Ureter (tissue), 1 donor: ENCODE measurements around the gene ARHGAP22. TPM values are rescaled to one million over a fixed set of nuclear protein-coding genes. Genes with fewer than 3 reads are reported as not detected.

Experiments
- DNase-seq: peaks from one replicate; pipeline ENCODE4 v3.0.0-alpha.2; 2020; ENCODE audit warnings: low spot score
- total RNA-seq: library from RNA; stranded (reverse); gene quantifications from one replicate; pipeline ENCODE4 v1.2.4, GENCODE V29; 2023
- donor health status: DM: yes; HTN: yes; CAD: no.

The ARHGAP22 gene
- total RNA-seq, 1 donor from 2014 or later = 4.6 TPM

DNA sequence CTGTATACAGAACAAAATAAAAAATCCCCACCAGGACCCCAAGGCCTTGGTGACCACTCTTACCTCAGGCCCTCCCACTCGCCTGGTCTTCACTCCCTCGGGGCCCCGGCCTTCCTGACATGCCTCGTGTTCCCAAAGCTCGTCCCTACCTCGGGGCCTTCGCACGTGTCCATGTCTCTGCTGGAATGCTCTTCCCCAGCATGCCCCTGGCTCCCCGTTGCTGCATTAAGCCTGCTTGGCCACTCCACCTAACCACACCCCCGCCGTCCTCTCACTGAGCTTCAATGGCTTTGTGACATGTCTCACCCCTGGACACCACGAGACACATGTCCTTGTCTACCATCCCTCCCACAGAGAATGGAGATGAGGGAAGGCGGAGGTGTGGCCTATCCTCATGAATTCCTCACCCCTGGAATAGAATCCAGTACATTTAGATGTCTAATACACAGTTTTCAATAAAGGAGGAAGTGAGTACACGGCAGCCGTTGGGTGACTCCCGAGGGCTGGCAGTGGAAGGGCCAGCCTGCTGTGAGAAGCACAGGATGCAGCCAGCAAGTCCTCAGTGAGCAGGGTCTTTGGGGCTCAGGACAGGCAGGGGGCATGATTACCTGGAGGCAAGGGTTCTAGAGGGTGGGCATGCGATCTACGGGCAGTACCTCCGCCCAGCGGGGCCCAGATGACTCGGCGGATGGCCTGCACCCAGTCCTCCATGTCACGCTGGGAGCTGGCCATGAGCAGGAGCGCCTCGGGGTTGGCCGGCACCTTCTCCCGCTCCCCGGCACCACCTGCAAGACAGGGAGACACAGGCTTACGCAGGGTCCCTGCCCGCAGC is 125.7 kb downstream of the ARHGAP22 start:
- no peak for DNase-seq

GRCh38 chr10:48478469-48478868 is 126.4 kb downstream of the ARHGAP22 start:
- DNase-seq = no peak

GRCh38 chr10:48477616-48478015 is 127.3 kb downstream of the ARHGAP22 start:
- no peak for DNase-seq

DNA sequence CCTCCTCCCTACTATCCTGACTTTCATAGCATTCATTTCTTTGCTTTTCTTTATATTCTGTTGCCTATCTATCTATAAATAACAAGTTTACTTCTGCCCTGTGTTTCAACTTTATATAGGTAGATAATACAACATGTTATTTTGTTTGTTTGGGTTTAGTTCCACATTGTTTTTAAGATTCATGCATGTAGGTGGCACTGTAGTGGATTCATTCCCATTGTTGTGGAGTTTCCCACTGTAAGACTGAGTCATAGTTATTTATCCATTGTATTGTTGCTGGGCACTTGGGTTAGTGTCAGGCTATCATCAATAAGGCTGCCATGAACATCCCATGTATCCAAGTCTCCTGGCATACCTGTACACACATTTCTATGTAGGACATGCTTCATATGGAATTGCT is 127.7 kb downstream of the ARHGAP22 start:
- no peak for DNase-seq

DNA sequence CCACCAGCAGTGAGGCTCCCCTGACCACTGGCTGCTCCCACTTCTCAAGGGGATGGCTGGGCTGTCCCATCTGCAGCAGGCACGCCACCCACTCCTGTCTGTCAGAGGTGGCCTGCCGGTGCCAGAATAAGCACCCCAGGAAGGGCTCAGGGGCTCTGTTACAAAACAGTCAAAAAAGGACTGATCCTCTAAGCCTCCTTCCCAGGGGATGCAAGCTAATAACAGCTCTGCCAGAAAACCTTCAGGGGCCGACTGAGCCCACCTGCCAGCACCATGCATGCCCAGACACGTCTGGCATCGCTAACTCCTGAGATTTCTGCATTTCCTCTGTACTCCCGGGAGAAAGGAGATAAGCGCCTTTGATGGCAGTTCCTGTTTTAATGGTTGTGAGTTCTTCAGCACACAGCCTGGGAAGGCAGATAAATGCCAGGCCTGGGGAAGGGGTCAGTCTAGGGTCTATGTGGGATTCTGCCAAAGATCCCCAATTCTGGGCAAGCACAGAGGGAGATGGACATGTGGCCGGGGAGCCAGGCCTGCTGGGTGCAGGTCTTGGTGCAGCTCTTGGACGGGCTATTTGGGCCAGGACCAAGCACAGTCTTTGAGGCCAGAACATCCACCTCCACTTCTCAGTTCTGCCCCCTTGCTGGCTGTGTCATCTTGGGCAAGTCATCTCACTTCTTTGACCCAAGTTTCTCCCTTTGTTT is 128.4 kb downstream of the ARHGAP22 start:
- DNase-seq = no peak

GRCh38 chr10:48475943-48476278 is 129.0 kb downstream of the ARHGAP22 start:
- DNase-seq = no peak

GRCh38 chr10:48474765-48475365 is 130.0 kb downstream of the ARHGAP22 start:
- no peak for DNase-seq

DNA sequence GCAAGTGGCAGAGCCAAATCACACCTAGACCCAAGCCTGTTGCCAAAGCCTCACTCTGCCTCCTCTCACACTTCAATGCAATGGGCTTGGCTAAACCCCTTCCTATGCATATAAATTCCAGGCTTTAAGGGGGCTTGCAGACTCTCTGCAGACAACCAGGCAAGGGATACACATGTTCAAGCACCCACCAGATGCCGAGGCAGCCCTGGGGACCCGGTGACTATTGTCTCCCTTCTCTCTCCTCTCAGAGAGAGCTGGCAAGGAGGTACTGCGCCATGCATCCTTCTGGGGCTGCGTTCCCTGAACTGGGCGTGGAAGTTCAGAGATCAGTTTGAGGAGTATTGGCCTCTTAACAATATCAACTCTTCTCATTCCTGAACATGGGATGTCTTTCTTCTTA is 131.2 kb downstream of the ARHGAP22 start:
- DNase-seq = peak; percentile 23

GRCh38 chr10:48472501-48473069 is 132.3 kb downstream of the ARHGAP22 start:
- DNase-seq = no peak

DNA sequence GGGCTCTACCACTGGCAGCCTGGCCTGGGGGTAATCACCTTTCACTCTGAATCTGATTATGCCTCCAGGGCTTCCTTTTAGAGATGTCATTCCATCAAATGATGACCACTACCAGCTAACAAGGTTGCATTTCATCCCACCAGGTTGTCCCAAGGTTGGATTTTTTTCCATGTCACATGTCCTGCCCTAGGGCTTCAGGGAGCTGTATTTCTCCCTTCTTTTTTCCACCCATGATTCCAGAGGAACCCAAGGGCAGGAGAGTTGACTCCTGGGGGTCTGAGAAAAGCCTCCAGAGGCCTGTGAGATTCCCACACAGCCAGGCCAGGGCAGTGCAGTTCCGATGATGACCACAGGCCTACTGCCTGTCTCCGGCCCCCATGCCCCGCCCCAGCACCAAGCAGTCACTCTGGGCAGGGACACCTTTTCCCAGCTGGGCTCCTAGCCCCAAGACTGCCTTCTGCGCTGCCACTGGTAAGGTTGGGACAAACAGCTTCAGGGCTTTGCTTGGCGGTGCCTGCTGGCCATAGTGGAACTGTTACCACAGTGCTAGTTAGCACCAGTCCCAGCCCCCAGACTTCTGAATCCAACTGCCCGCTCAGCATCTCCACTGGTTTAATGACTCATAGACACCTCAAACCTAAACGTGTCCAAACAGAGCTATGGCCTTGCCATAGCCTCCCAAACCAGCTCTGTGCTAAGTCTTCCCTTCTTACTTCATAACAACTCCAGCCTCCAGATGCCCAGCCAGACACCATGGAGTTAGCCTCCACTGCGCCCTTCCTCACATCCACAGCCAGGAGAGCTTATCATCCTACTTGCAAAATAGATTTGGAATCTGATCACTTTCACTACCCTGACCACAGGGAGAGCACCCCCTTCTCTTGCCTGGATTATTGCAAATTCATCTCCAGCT is 133.7 kb downstream of the ARHGAP22 start:
- peak; percentile 47 for DNase-seq

GRCh38 chr10:48470115-48470892 is 134.6 kb downstream of the ARHGAP22 start:
- peak; percentile 33 for DNase-seq

DNA sequence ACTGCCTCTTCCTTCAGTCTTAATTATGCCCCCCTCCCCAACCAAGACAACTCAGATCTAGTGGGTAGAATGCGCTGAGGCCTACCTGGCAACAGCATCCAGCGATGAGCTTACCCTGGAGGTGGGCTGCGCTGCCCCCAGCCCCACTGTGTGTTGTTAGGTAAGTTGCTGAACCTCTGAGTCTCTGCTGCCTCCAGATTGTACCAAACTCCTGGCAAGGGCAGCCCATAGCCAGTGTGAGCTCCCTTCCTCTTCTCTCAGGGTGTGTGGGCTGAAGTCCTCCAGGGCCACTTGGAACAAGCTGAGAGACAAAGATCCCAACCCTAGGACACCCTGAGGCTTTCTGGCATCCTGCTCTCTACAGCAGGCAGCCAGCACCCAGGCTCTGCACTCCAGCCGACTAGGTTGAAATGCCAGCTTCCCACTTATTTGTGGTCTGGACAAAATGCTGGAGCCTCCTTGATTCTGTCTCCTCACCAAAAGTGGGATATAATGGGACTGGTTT is 135.3 kb downstream of the ARHGAP22 start:
- peak; percentile 32 for DNase-seq

- DNase-seq = peak; percentile 29
These were observed 135.9 kb downstream of the ARHGAP22 start for GRCh38 chr10:48468866-48469511.

DNA sequence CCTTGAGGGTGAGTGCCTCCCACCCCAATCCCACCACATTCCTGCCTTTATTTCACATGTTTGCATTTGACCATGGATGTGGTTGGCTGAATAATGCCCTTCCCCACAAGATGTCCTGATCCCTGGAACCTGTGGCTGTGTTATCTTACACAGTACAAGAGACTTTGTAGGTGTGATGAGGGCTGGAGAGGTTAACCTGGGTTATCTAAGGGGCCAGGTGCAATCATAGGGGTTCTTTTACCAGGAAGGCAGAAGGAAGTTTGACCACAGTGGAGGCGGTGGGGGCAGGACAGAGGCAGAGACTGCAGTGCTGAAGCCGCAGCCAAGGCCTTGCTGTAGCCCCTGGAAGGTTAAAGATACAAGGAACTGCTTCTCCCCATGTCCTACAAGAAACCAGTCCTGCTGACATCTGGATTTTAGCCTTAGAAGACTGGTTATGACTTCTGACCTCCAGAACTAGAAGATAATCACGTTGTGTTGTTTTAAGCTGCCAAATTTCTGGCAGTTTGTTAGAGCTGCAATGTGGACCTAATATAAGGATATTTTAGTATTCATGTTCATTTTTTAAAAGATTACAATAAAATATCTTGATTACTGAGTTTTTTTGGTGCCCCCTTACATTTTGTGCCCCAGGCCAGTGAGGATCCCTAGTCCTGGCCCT is 136.6 kb downstream of the ARHGAP22 start:
- DNase-seq = peak; percentile 25

DNA sequence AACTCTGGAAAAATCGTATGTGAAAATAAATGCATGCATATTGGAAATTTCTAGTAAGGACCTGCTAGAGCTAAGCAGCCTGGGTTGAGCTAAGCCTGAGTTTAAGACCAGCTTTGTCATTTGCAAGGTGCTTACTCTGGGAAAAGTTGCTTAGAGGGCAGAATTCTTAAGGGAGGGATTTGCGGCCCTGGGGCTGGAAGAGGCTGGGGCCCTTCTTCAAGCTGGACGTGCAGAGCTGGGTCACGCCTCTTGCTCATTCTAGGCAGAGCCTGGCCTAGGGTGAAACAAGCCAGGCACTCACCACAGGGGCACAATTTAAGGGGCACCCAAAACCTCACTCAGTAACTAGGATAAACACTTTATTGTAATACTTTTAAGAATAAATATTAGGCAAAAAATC is 137.2 kb downstream of the ARHGAP22 start:
- DNase-seq = no peak

GRCh38 chr10:48466611-48467240 is 138.1 kb downstream of the ARHGAP22 start:
- DNase-seq = peak; percentile 43

DNA sequence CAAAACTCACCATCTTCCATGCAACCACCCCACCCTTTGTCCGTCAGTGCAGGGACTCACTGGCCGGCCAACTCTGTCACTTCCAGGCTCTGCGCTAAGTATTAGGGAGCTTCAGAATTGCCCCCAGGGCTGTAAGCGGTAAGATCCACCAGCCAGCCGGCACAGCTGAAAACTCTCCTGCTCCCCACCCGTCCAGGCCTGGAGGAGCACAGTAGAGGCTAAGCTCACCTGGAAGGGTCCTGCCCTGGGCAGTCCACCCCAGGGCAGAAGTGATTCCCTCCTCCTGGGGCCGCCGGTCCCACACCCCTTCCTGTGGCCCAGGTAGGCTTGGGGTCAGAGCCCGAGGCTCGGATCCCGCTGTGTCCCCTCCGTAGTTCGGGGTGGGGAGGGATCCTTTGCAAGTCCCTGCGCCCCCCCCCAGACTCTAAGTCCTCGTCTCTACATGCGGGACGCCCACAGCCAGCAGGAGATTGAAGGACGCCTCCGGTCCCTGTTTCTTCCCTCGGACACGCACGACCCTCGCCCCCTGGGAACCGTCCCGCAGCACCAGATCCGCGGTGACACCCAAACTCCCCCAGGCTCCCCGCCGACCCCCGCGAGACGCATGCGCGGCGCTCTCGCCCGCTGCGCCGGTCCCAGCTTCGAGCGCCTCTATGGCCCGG is 138.9 kb downstream of the ARHGAP22 start:
- peak; percentile 40 for DNase-seq
